ENCODE results near the gene CTNNAL1. TPM values are rescaled to one million over a fixed set of nuclear protein-coding genes. Genes with fewer than 3 reads are reported as not detected.
"Not testable (repeated sequence)": the region's sequence is repeated elsewhere in the genome, so short reads cannot be mapped to it uniquely, and the experiment has no call there.

CTNNAL1 gene
- total and polyA plus RNA-seq, 3 donors from 2014 or later, result 52.3 to 92.7 (median 86.4) TPM

- H3K27ac ChIP-seq, result no peak overlapping the region
- no peak for TF ChIP-seq POLR2A (IDR thresholded peaks at IDR 0.05)
- TF ChIP-seq CTCF (IDR thresholded peaks at IDR 0.05), result no peak
- no peaks in the 10 kb centered on the region for H3K36me3 ChIP-seq (ENCODE audit: low read depth, missing control alignments)
- no peaks in the 10 kb centered on the region for H3K4me1 ChIP-seq
- 74 to 77% methylated on average over 2 of the region's 2 CpGs for WGBS, 2 donors
- intact Hi-C loops (cut with DNase I; ENCODE audit: low total_unique reads), result no loop called here
- H3K27me3 ChIP-seq, result no peaks in the 10 kb centered on the region
- no peak for DNase-seq
- no peak overlapping the region for H3K4me3 ChIP-seq
- H3K9me3 ChIP-seq, result no peaks in the 10 kb centered on the region
Observed at GRCh38 chr9:108905494-108905893, 107.8 kb downstream of the CTNNAL1 start.

- no peak for TF ChIP-seq CTCF (IDR thresholded peaks at IDR 0.05)
- WGBS, 2 donors, result 79 to 88% methylated on average over 3 of the region's 3 CpGs
- no peaks in the 10 kb centered on the region for H3K27me3 ChIP-seq
- H3K27ac ChIP-seq, result no peak overlapping the region
- DNase-seq, result no peak
- H3K4me3 ChIP-seq, result no peak overlapping the region
- H3K36me3 ChIP-seq (ENCODE audit: low read depth, missing control alignments), result no peaks in the 10 kb centered on the region
- intact Hi-C loops (cut with DNase I; ENCODE audit: low total_unique reads), result no loop called here
- H3K9me3 ChIP-seq, result no peaks in the 10 kb centered on the region
- H3K4me1 ChIP-seq, result no peaks in the 10 kb centered on the region
Observed at GRCh38 chr9:108904161-108904560, 109.1 kb downstream of the CTNNAL1 start.

GRCh38 chr9:108903420-108904103 is 109.7 kb downstream of the CTNNAL1 start:
- Histone ChIP-seq H3K4me1 (no peaks in the 10 kb centered on the region), H3K9me3 (no peaks in the 10 kb centered on the region), H3K4me3 (no peak overlapping the region), H3K27me3 (no peaks in the 10 kb centered on the region), H3K27ac (no peak overlapping the region), H3K36me3 (ENCODE audit: low read depth, missing control alignments) (no peaks in the 10 kb centered on the region)
- WGBS, 2 donors, result 91 to 92% methylated on average over 2 of the region's 2 CpGs
- no peak for TF ChIP-seq POLR2A (IDR thresholded peaks at IDR 0.05)
- no peak for TF ChIP-seq CTCF (IDR thresholded peaks at IDR 0.05)
- DNase-seq, result no peak
- intact Hi-C loops (cut with DNase I; ENCODE audit: low total_unique reads), result no loop called here

GRCh38 chr9:108900176-108900575 is 113.1 kb downstream of the CTNNAL1 start:
- TF ChIP-seq POLR2A (IDR thresholded peaks at IDR 0.05) (no peak), CTCF (IDR thresholded peaks at IDR 0.05) (no peak)
- H3K36me3 ChIP-seq (ENCODE audit: low read depth, missing control alignments), result no peaks in the 10 kb centered on the region
- intact Hi-C loops (cut with DNase I; ENCODE audit: low total_unique reads), result no loop called here
- DNase-seq, result no peak
- no peaks in the 10 kb centered on the region for H3K9me3 ChIP-seq
- 91 to 94% methylated on average over 5 of the region's 5 CpGs for WGBS, 2 donors
- no peak overlapping the region for H3K4me3 ChIP-seq
- H3K27me3 ChIP-seq, result no peaks in the 10 kb centered on the region
- no peak overlapping the region for H3K27ac ChIP-seq
- no peaks in the 10 kb centered on the region for H3K4me1 ChIP-seq

GRCh38 chr9:108899023-108899695 is 114.1 kb downstream of the CTNNAL1 start:
- H3K9me3 ChIP-seq; H3K4me1 ChIP-seq; H3K27me3 ChIP-seq; DNase-seq; H3K27ac ChIP-seq; H3K4me3 ChIP-seq; H3K36me3 ChIP-seq (ENCODE audit: low read depth, missing control alignments); intact Hi-C loops (cut with DNase I; ENCODE audit: low total_unique reads): not testable (repeated sequence)
- WGBS, 2 donors, result 93 to 95% methylated on average over 8 of the region's 8 CpGs

Measured in testis (tissue), 3 donors.